ENCODE measurements around the gene PPP6R1. TPM values are rescaled to one million over a fixed set of nuclear protein-coding genes. Genes with fewer than 3 reads are reported as not detected.

Gene PPP6R1
- total RNA-seq, 4 donors from 2014 or later: 14.6 to 47.9 (median 39.6) TPM

DNA sequence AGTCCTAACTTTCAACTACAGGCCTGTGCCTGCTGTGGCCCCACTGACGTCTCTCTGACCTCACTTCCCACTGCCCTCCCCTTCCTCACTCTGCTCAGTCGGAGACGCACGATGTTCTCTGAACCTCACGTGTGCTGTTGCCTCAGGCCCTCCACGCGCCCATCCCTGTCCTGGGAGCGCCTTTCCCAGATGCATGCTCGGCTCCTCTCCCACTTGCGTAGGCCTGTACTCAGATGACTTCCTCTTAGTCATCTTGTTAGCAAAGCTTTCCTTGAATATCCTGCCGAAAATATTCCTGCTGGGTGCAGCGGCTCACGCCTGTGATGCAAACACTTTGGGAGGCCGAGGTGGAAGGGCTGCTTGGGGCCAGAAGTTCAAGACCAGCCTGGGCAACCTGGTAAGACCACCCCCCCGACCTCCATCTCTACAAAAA is 69.4 kb downstream of the PPP6R1 start:
- intact Hi-C loops (cut with DNase I; ENCODE audit: low total_unique reads) (no loop called here), in situ Hi-C loops (cut with MboI; ENCODE audit: low sequenced_read_pairs in 4 of 4) (no loop called here)
- H3K9me3 ChIP-seq: no peaks in the 10 kb centered on the region
- peaks cover 7 to 8% (median 8%) of the 10 kb centered on the region in 3 donors for H3K27me3 ChIP-seq
- ATAC-seq: peak in 1 of 2 donors; percentile 26
- TF ChIP-seq POLR2A (IDR thresholded peaks at IDR 0.05) (no peak), CTCF (IDR thresholded peaks at IDR 0.05 in 4 of 5, conservative IDR thresholded peaks at IDR 0.05 in 1 of 5) (no peak)
- peak in 1 of 2 donors; percentile 33 for DNase-seq
- H3K27ac ChIP-seq: no peak overlapping the region
- no peaks in the 10 kb centered on the region for H3K4me1 ChIP-seq
- H3K4me3 ChIP-seq: no peak overlapping the region
- H3K36me3 ChIP-seq: no peaks in the 10 kb centered on the region

DNA sequence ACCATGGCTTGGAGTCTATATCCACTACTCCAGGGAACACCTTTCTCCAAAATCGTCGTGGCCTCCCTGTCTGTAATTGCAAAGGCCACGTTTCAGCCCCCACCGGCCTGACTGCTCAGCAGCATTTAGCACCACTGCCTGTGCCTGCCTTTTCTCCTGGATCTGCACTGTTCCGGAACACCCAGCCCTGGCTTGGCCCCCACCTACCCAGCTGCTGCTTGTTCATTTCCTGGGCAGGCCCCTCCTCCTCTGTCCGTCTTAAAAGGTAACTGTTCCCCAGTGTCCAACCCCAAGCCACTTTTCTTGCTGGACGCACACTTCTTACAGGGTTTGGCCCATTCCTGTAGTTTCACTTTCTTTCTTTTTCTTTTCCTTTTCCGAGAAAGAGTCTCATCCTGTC is 70.2 kb downstream of the PPP6R1 start:
- Histone ChIP-seq H3K4me1 (no peaks in the 10 kb centered on the region), H3K9me3 (no peaks in the 10 kb centered on the region), H3K27me3 (peaks cover 7 to 8% (median 8%) of the 10 kb centered on the region in 3 donors), H3K36me3 (no peaks in the 10 kb centered on the region), H3K27ac (no peak overlapping the region), H3K4me3 (no peak overlapping the region)
- no peak for DNase-seq
- no peak for ATAC-seq
- no peak for TF ChIP-seq POLR2A (IDR thresholded peaks at IDR 0.05)
- intact Hi-C loops (cut with DNase I; ENCODE audit: low total_unique reads): no loop called here
- in situ Hi-C loops (cut with MboI; ENCODE audit: low sequenced_read_pairs in 4 of 4): no loop called here

- Histone ChIP-seq H3K9me3 (no peaks in the 10 kb centered on the region), H3K4me1 (no peaks in the 10 kb centered on the region), H3K4me3 (no peak overlapping the region), H3K27ac (no peak overlapping the region), H3K36me3 (no peaks in the 10 kb centered on the region), H3K27me3 (peaks cover 19 to 25% (median 25%) of the 10 kb centered on the region in 3 donors)
- in situ Hi-C loops (cut with MboI; ENCODE audit: low sequenced_read_pairs in 4 of 4) (no loop called here), intact Hi-C loops (cut with DNase I; ENCODE audit: low total_unique reads) (no loop called here)
- DNase-seq (no peak), ATAC-seq (no peak)
- TF ChIP-seq CTCF (IDR thresholded peaks at IDR 0.05 in 4 of 5, conservative IDR thresholded peaks at IDR 0.05 in 1 of 5): no peak
- TF ChIP-seq POLR2A (IDR thresholded peaks at IDR 0.05): no peak
These were observed 72.7 kb downstream of the PPP6R1 start for GRCh38 chr19:55186080-55186479.

DNA sequence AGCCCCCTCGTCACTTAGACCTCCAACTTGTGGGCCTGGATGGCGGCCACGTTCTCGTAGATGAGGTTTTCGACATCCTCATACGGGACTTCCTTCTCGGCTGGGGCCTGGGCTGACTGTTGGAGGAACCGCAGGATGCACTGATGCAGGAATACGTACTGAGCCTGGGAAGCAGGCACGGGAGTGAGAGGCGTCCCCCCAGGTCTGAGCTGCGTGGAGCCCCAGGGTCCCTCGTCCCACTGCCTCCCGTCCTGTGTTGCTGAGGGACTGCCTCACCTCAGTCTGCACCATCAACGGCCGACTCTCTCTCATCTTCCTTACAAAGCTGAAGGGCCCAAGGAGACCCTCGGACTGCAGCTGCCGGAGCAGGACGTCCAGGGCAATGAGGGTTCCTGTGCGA is 77.1 kb downstream of the PPP6R1 start:
- no peak overlapping the region for H3K4me3 ChIP-seq
- peaks cover 6 to 8% of the 10 kb centered on the region in 2 donors for H3K4me1 ChIP-seq
- no peak overlapping the region for H3K27ac ChIP-seq
- no peaks in the 10 kb centered on the region for H3K36me3 ChIP-seq
- DNase-seq (no peak), ATAC-seq (no peak)
- peaks cover 62 to 66% (median 65%) of the 10 kb centered on the region in 3 donors for H3K27me3 ChIP-seq
- intact Hi-C loops (cut with DNase I; ENCODE audit: low total_unique reads): no loop called here
- TF ChIP-seq POLR2A (IDR thresholded peaks at IDR 0.05) (no peak), CTCF (IDR thresholded peaks at IDR 0.05 in 4 of 5, conservative IDR thresholded peaks at IDR 0.05 in 1 of 5) (no peak)
- in situ Hi-C loops (cut with MboI; ENCODE audit: low sequenced_read_pairs in 4 of 4): no loop called here
- no peaks in the 10 kb centered on the region for H3K9me3 ChIP-seq

Small RNAs within 50 kb of the gene (microRNA-seq; reads per million reads assigned to microRNA genes)
- gene MIR6802 (ENCODE audit: borderline replicate concordance in 2 of 2) (0 reads per million in 2 donors), gene MIR6803 (ENCODE audit: borderline replicate concordance in 2 of 2) (6.0 to 14.2 reads per million in 2 donors), gene MIR6804 (ENCODE audit: borderline replicate concordance in 2 of 2) (0 to 0.85 reads per million in 2 donors)

Other genes with a start within 250 kb of the PPP6R1 start
- under 1 TPM in 1 of 4 donors, not detected in 3; 0.16 TPM for gene GP6, start 220.8 kb downstream of the PPP6R1 start, total RNA-seq
- gene RDH13, start 195.9 kb downstream of the PPP6R1 start, total RNA-seq: 10 to 100 TPM in 1 of 4 donors, 1 to 10 TPM in 3; 5.2 to 10.5 (median 7.6) TPM
- gene EPS8L1, start 183.1 kb downstream of the PPP6R1 start, total RNA-seq: 1 to 10 TPM in 2 of 4 donors, under 1 TPM in 2; 0.25 to 2.4 (median 1.3) TPM
- gene PPP1R12C, start 141.4 kb downstream of the PPP6R1 start, total RNA-seq: 10 to 100 TPM; 22.6 to 28.2 (median 26.2) TPM
- 1,000 to 10,000 TPM; 2,342 to 9,166 (median 6,627) TPM for gene TNNT1, start 109.8 kb downstream of the PPP6R1 start, total RNA-seq
- gene TNNI3, start 101.3 kb downstream of the PPP6R1 start, total RNA-seq: 1 to 10 TPM; 1.6 to 6.2 (median 5.5) TPM
- gene DNAAF3, start 92.4 kb downstream of the PPP6R1 start, total RNA-seq: under 1 TPM in 1 of 4 donors, not detected in 3; 0.39 TPM
- gene SYT5, start 78.7 kb downstream of the PPP6R1 start, total RNA-seq: not detected
- under 1 TPM; 0.39 to 0.56 (median 0.48) TPM for gene PTPRH, start 49.5 kb downstream of the PPP6R1 start, total RNA-seq
- 1 to 10 TPM in 3 of 4 donors, under 1 TPM in 1; 0.87 to 5.0 (median 1.7) TPM for gene TMEM86B, start 30.3 kb downstream of the PPP6R1 start, total RNA-seq
- gene HSPBP1, start 21.1 kb upstream of the PPP6R1 start, total RNA-seq: 10 to 100 TPM; 18.5 to 41.7 (median 36.7) TPM
- gene BRSK1, start 25.0 kb upstream of the PPP6R1 start, total RNA-seq: not detected
- gene TMEM150B, start 66.3 kb upstream of the PPP6R1 start, total RNA-seq: 1 to 10 TPM in 1 of 4 donors, under 1 TPM in 1, not detected in 2; 0.40 to 3.3 TPM
- 1 to 10 TPM; 2.5 to 5.4 (median 4.5) TPM for gene KMT5C, start 80.9 kb upstream of the PPP6R1 start, total RNA-seq
- gene COX6B2, start 95.7 kb upstream of the PPP6R1 start, total RNA-seq: not detected
- gene GARIN5B, start 104.2 kb upstream of the PPP6R1 start, total RNA-seq: not detected
- gene IL11, start 111.4 kb upstream of the PPP6R1 start, total RNA-seq: under 1 TPM in 1 of 4 donors, not detected in 3; 0.66 TPM
- gene TMEM190, start 117.8 kb upstream of the PPP6R1 start, total RNA-seq: not detected
- gene TMEM238, start 125.3 kb upstream of the PPP6R1 start, total RNA-seq: 1 to 10 TPM; 1.3 to 4.7 (median 2.1) TPM
- 100 to 1,000 TPM; 123 to 278 (median 206) TPM for gene RPL28, start 126.9 kb upstream of the PPP6R1 start, total RNA-seq
- 10 to 100 TPM in 3 of 4 donors, 1 to 10 TPM in 1; 7.7 to 14.6 (median 13.4) TPM for gene UBE2S, start 148.8 kb upstream of the PPP6R1 start, total RNA-seq
- gene SHISA7, start 184.3 kb upstream of the PPP6R1 start, total RNA-seq: not detected
- gene ISOC2, start 202.6 kb upstream of the PPP6R1 start, total RNA-seq: 100 to 1,000 TPM in 1 of 4 donors, 10 to 100 TPM in 3; 59.7 to 101 (median 88.7) TPM
- gene C19orf85, start 205.7 kb upstream of the PPP6R1 start, total RNA-seq: not detected
- gene ZNF628, start 217.6 kb upstream of the PPP6R1 start, total RNA-seq: 10 to 100 TPM in 3 of 4 donors, 1 to 10 TPM in 1; 7.4 to 22.3 (median 14.1) TPM
- gene NAT14, start 226.2 kb upstream of the PPP6R1 start, total RNA-seq: 1 to 10 TPM in 2 of 4 donors, under 1 TPM in 2; 0.40 to 2.5 (median 1.1) TPM
- 1 to 10 TPM in 2 of 4 donors, under 1 TPM in 2; 0.53 to 2.2 (median 1.1) TPM for gene SSC5D, start 229.4 kb upstream of the PPP6R1 start, total RNA-seq

Measured in gastrocnemius medialis (tissue), 4 donors.